ENCODE results near the gene CEP170B.

CEP170B gene

DNA sequence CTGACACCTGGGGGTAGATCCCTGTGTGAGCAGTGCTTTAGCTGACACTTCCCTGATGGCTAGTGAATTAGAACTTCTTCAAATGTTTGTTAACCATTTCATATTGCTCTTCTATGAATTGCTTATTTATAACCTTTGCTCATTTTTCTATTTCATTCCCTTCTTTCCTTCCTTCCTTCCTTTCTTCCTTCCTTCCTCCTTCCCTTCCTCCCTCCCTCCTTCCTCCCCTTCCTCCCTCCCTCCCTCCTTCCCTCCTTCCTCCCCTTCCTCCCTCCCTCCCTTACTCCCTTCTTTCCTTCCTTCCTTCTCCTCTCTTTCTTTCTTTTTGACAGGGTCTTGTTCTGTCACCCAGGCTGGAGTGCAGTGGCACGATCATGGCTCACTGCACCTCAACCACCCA, 23.3 kb upstream of the CEP170B start:
- H3K4me1 ChIP-seq (ENCODE audit: insufficient read depth, low read length, poor library complexity, severe bottlenecking), result no peaks in the 10 kb centered on the region
- no peaks in the 10 kb centered on the region for H3K27me3 ChIP-seq (ENCODE audit: insufficient read depth, low read length, poor library complexity, severe bottlenecking)
- TF ChIP-seq, protein P1, sequence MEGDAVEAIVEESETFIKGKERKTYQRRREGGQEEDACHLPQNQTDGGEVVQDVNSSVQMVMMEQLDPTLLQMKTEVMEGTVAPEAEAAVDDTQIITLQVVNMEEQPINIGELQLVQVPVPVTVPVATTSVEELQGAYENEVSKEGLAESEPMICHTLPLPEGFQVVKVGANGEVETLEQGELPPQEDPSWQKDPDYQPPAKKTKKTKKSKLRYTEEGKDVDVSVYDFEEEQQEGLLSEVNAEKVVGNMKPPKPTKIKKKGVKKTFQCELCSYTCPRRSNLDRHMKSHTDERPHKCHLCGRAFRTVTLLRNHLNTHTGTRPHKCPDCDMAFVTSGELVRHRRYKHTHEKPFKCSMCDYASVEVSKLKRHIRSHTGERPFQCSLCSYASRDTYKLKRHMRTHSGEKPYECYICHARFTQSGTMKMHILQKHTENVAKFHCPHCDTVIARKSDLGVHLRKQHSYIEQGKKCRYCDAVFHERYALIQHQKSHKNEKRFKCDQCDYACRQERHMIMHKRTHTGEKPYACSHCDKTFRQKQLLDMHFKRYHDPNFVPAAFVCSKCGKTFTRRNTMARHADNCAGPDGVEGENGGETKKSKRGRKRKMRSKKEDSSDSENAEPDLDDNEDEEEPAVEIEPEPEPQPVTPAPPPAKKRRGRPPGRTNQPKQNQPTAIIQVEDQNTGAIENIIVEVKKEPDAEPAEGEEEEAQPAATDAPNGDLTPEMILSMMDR (conservative IDR thresholded peaks at IDR 0.05; ENCODE audit: low read length), result no peak
- TF ChIP-seq EZH2phosphoT487 (IDR thresholded peaks at IDR 0.05; ENCODE audit: borderline replicate concordance), result no peak
- H3F3A ChIP-seq (ENCODE audit: low read depth), result no peaks in the 10 kb centered on the region
- H3K4me3 ChIP-seq (ENCODE audit: low read length, poor library complexity, severe bottlenecking), result no peak overlapping the region
- no peak overlapping the region for H3K9ac ChIP-seq (ENCODE audit: low read depth, low read length, poor library complexity, severe bottlenecking)
- no peaks in the 10 kb centered on the region for H4K20me1 ChIP-seq (ENCODE audit: insufficient read depth, low read length, poor library complexity, severe bottlenecking)
- no peaks in the 10 kb centered on the region for H3K79me2 ChIP-seq (ENCODE audit: insufficient read depth, low read length)
- H3K4me2 ChIP-seq (ENCODE audit: low read depth, low read length, poor library complexity, severe bottlenecking), result no peak overlapping the region
- H3K9me3 ChIP-seq (ENCODE audit: insufficient read depth, low read depth, low read length), result no peaks in the 10 kb centered on the region
- H3K36me3 ChIP-seq (ENCODE audit: insufficient read depth, low read length), result no peaks in the 10 kb centered on the region
- no peaks in the 10 kb centered on the region for H3K9me2 ChIP-seq (replicated peaks; ENCODE audit: low read depth, low read length)
- H2AFZ ChIP-seq (ENCODE audit: low read length), result no peak overlapping the region

- Histone ChIP-seq H3K9me2 (replicated peaks; ENCODE audit: low read depth, low read length) (no peaks in the 10 kb centered on the region), H4K20me1 (ENCODE audit: insufficient read depth, low read length, poor library complexity, severe bottlenecking) (no peaks in the 10 kb centered on the region), H3K27me3 (ENCODE audit: insufficient read depth, low read length, poor library complexity, severe bottlenecking) (no peaks in the 10 kb centered on the region), H3K9ac (ENCODE audit: low read depth, low read length, poor library complexity, severe bottlenecking) (no peak overlapping the region), H3K4me1 (ENCODE audit: insufficient read depth, low read length, poor library complexity, severe bottlenecking) (no peaks in the 10 kb centered on the region), H3F3A (ENCODE audit: low read depth) (no peaks in the 10 kb centered on the region), H2AFZ (ENCODE audit: low read length) (no peak overlapping the region), H3K36me3 (ENCODE audit: insufficient read depth, low read length) (no peaks in the 10 kb centered on the region), H3K9me3 (ENCODE audit: insufficient read depth, low read depth, low read length) (no peaks in the 10 kb centered on the region), H3K4me2 (ENCODE audit: low read depth, low read length, poor library complexity, severe bottlenecking) (no peak overlapping the region), H3K79me2 (ENCODE audit: insufficient read depth, low read length) (no peaks in the 10 kb centered on the region), H3K4me3 (ENCODE audit: low read length, poor library complexity, severe bottlenecking) (no peak overlapping the region)
- TF ChIP-seq, protein P1 (conservative IDR thresholded peaks at IDR 0.05; ENCODE audit: low read length), result no peak
- no peak for TF ChIP-seq EZH2phosphoT487 (IDR thresholded peaks at IDR 0.05; ENCODE audit: borderline replicate concordance)
Measured at GRCh38 chr14:104843006-104843405, 22.1 kb upstream of the CEP170B start.

GRCh38 chr14:104843442-104844305, 21.4 kb upstream of the CEP170B start:
- no peaks in the 10 kb centered on the region for H3K27me3 ChIP-seq (ENCODE audit: insufficient read depth, low read length, poor library complexity, severe bottlenecking)
- no peak overlapping the region for H3K9ac ChIP-seq (ENCODE audit: low read depth, low read length, poor library complexity, severe bottlenecking)
- no peak overlapping the region for H3K4me2 ChIP-seq (ENCODE audit: low read depth, low read length, poor library complexity, severe bottlenecking)
- no peak overlapping the region for H3K4me3 ChIP-seq (ENCODE audit: low read length, poor library complexity, severe bottlenecking)
- H3K4me1 ChIP-seq (ENCODE audit: insufficient read depth, low read length, poor library complexity, severe bottlenecking), result no peaks in the 10 kb centered on the region
- H3F3A ChIP-seq (ENCODE audit: low read depth), result no peaks in the 10 kb centered on the region
- H3K9me2 ChIP-seq (replicated peaks; ENCODE audit: low read depth, low read length), result no peaks in the 10 kb centered on the region
- H4K20me1 ChIP-seq (ENCODE audit: insufficient read depth, low read length, poor library complexity, severe bottlenecking), result no peaks in the 10 kb centered on the region
- H3K79me2 ChIP-seq (ENCODE audit: insufficient read depth, low read length), result no peaks in the 10 kb centered on the region
- H2AFZ ChIP-seq (ENCODE audit: low read length), result no peak overlapping the region
- no peaks in the 10 kb centered on the region for H3K36me3 ChIP-seq (ENCODE audit: insufficient read depth, low read length)
- H3K9me3 ChIP-seq (ENCODE audit: insufficient read depth, low read depth, low read length), result no peaks in the 10 kb centered on the region
- TF ChIP-seq, protein P1 (conservative IDR thresholded peaks at IDR 0.05; ENCODE audit: low read length), result no peak
- no peak for TF ChIP-seq EZH2phosphoT487 (IDR thresholded peaks at IDR 0.05; ENCODE audit: borderline replicate concordance)

Data from Loucy (cell line).